ENCODE data around the gene SH3PXD2A. TPM values are rescaled to one million over a fixed set of nuclear protein-coding genes. Genes with fewer than 3 reads are reported as not detected.

SH3PXD2A gene
- total RNA-seq, 1 donor from 2014 or later: 36.8 TPM

- no peak overlapping the region for H3K27ac Mint-ChIP-seq
- no peak overlapping the region for H3K4me3 Mint-ChIP-seq
- no peak for DNase-seq (ENCODE audit: low spot score in 2 of 2, unreplicated experiment in 2 of 2)
- H3K27me3 Mint-ChIP-seq (ENCODE audit: low read depth): peaks cover 66% of the 10 kb centered on the region
- no peaks in the 10 kb centered on the region for H3K36me3 Mint-ChIP-seq
- no peak for TF ChIP-seq CTCF (IDR thresholded peaks at IDR 0.05; ENCODE audit: unreplicated experiment)
- H3K4me1 Mint-ChIP-seq: no peaks in the 10 kb centered on the region
- no peaks in the 10 kb centered on the region for H3K9me3 Mint-ChIP-seq
These were observed 294.5 kb downstream of the SH3PXD2A start for GRCh38 chr10:103560886-103561285.

- Mint-ChIP-seq H3K9me3 (no peaks in the 10 kb centered on the region), H3K27ac (no peak overlapping the region), H3K4me3 (no peak overlapping the region), H3K4me1 (peaks cover 1% of the 10 kb centered on the region), H3K36me3 (no peaks in the 10 kb centered on the region), H3K27me3 (ENCODE audit: low read depth) (peaks cover 68% of the 10 kb centered on the region)
- DNase-seq (ENCODE audit: low spot score in 2 of 2, unreplicated experiment in 2 of 2): no peak
- TF ChIP-seq CTCF (IDR thresholded peaks at IDR 0.05; ENCODE audit: unreplicated experiment): no peak
These were observed 295.6 kb downstream of the SH3PXD2A start for GRCh38 chr10:103559776-103560175.

- H3K27me3 Mint-ChIP-seq (ENCODE audit: low read depth): peaks cover 77% of the 10 kb centered on the region
- H3K36me3 Mint-ChIP-seq: no peaks in the 10 kb centered on the region
- no peak for DNase-seq (ENCODE audit: low spot score in 2 of 2, unreplicated experiment in 2 of 2)
- H3K9me3 Mint-ChIP-seq: no peaks in the 10 kb centered on the region
- no peak overlapping the region for H3K27ac Mint-ChIP-seq
- peaks cover 3% of the 10 kb centered on the region for H3K4me1 Mint-ChIP-seq
- no peak for TF ChIP-seq CTCF (IDR thresholded peaks at IDR 0.05; ENCODE audit: unreplicated experiment)
- no peak overlapping the region for H3K4me3 Mint-ChIP-seq
These were observed 296.5 kb downstream of the SH3PXD2A start for GRCh38 chr10:103558911-103559310.

GRCh38 chr10:103557455-103557854 lies 297.9 kb downstream of the SH3PXD2A start:
- H3K27me3 Mint-ChIP-seq (ENCODE audit: low read depth): peaks cover 83% of the 10 kb centered on the region
- no peak overlapping the region for H3K4me3 Mint-ChIP-seq
- no peak overlapping the region for H3K27ac Mint-ChIP-seq
- H3K4me1 Mint-ChIP-seq: peaks cover 3% of the 10 kb centered on the region
- no peaks in the 10 kb centered on the region for H3K9me3 Mint-ChIP-seq
- no peaks in the 10 kb centered on the region for H3K36me3 Mint-ChIP-seq
- DNase-seq (ENCODE audit: low spot score in 2 of 2, unreplicated experiment in 2 of 2): no peak
- TF ChIP-seq CTCF (IDR thresholded peaks at IDR 0.05; ENCODE audit: unreplicated experiment): no peak

GRCh38 chr10:103556383-103557007 lies 298.9 kb downstream of the SH3PXD2A start:
- TF ChIP-seq CTCF (IDR thresholded peaks at IDR 0.05; ENCODE audit: unreplicated experiment): no peak

More at GRCh38 chr10:103556383-103557007, 298.9 kb downstream of the SH3PXD2A start:
- Mint-ChIP-seq H3K27me3 (ENCODE audit: low read depth) (peaks cover 83% of the 10 kb centered on the region), H3K27ac (no peak overlapping the region), H3K4me3 (no peak overlapping the region), H3K36me3 (no peaks in the 10 kb centered on the region), H3K9me3 (no peaks in the 10 kb centered on the region), H3K4me1 (peaks cover 3% of the 10 kb centered on the region)
- no peak for DNase-seq (ENCODE audit: low spot score in 2 of 2, unreplicated experiment in 2 of 2)

Data from mesothelial cell of epicardium (in vitro differentiated cells).